ENCODE data around the gene GPR83.
"Not testable (repeated sequence)": the region's sequence is repeated elsewhere in the genome, so short reads cannot be mapped to it uniquely, and the experiment has no call there.

GPR83 gene

GRCh38 chr11:94370576-94370975 is 30.6 kb downstream of the GPR83 start:
- not testable (repeated sequence) for DNase-seq (ENCODE audit: low spot score)

DNA sequence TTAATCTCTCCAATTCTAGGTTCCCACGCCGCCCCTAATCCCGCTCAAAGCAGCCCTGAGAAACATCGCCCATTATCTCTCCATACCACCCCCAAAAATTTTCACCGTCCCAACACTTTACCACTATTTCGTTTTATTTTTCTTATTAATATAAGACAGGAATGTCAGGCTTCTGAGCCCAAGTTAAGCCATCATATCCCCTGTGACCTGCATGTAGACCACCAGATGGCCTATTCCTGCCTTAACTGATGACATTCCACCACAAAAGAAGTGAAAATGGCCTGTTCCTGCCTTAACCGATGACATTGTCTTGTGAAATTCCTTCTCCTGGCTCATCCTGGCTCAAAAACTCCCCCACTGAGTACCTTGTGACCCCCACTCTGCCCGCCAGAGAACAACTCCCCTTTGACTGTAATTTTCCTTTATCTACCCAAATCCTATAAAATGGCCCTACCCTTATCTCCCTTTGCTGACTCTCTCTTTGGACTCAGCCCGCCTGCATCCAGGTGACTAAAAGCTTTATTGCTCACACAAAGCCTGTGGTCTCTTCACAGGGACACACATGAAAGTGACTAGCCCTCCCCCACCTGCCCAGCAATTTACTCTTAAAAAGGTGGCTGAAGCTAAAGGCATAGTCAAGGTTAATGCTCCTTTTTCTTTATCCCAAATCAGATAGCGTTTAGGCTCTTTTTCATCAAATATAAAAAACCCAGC is 50.2 kb downstream of the GPR83 start:
- DNase-seq (ENCODE audit: low spot score): not testable (repeated sequence)

- DNase-seq (ENCODE audit: low spot score): not testable (repeated sequence)
Observed at GRCh38 chr11:94346311-94346710, 54.9 kb downstream of the GPR83 start.

DNA sequence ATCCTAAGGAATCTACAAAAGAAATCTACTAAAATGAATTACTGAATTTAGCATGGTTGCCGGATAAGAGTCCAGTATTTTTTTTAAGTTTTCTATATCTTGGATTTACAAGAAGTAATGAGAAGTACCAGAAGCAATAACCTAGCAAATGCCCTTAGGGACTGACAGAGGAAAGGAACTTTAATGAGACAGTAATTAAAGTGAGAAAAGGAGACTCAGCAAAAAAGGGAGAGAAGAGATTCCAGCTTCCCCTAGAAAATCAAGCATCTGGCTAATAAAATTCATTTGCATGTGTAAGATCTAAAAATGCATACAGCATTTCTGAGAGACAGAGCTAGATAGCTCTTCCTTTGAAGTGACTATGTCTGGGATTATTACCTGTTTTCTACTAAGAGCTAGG is 57.7 kb downstream of the GPR83 start:
- no peak for DNase-seq (ENCODE audit: low spot score)

DNA sequence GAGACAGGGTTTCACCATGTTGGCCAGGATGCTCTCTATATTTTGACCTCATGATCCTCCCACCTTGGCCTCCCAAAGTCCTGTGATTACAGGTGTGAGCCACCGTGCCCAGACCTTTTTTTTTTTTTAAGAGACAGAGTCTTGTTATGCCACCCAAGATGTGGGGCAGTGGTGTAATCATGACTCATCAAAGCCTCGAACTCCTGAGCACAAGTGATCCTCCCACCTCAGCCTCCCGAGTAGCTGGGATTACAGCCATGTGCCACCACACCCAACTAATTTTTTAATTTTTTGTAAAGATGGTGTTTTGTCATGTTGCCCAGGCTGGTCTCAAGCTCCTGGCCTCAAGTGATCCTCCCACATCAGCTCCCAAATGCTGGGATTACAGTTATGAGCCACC is 59.0 kb downstream of the GPR83 start:
- DNase-seq (ENCODE audit: low spot score): no peak

DNA sequence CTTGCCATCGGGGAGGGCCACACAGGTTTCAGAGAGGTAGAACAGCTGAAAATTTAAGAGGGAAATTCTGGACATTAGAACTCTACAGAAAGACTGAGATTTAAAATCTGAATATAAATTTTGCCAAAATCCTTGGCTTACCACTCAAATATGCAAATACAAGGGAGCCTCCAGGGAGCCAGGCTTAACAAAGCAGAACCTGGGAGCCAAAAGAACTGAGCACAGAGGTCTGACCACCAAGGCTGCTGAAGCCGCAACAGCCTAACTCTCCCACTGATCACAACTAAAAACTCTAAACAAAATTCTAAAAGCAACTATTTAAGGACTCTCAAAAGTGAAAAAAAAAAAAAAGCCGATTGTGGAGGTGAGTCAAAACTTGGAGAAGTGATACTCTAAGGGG is 62.6 kb downstream of the GPR83 start:
- DNase-seq (ENCODE audit: low spot score): no peak

GRCh38 chr11:94336033-94336432 is 65.2 kb downstream of the GPR83 start:
- no peak for DNase-seq (ENCODE audit: low spot score)

DNA sequence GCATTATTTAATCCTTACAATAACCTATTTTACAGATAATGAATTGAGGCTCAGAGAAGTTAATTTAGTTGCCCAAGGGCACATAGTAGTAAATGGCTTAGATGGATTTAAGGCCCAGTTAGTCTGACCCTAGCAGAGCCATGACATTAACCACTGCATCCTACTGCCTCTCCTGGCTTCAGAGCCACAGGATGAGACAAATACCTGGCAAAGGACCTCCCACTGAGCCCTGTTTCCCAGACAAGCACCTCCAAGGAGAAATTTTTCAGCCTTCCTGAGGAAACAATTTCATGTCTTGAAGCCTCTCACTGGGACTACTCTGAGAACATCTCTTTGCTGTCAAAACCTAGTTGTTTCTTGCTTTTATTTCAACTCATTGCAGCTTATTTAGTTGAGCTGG is 68.4 kb downstream of the GPR83 start:
- DNase-seq (ENCODE audit: low spot score): no peak

- no peak for DNase-seq (ENCODE audit: low spot score)
Observed at GRCh38 chr11:94330789-94331188, 70.4 kb downstream of the GPR83 start.

- DNase-seq (ENCODE audit: low spot score): no peak
Observed at GRCh38 chr11:94329501-94329900, 71.7 kb downstream of the GPR83 start.

DNA sequence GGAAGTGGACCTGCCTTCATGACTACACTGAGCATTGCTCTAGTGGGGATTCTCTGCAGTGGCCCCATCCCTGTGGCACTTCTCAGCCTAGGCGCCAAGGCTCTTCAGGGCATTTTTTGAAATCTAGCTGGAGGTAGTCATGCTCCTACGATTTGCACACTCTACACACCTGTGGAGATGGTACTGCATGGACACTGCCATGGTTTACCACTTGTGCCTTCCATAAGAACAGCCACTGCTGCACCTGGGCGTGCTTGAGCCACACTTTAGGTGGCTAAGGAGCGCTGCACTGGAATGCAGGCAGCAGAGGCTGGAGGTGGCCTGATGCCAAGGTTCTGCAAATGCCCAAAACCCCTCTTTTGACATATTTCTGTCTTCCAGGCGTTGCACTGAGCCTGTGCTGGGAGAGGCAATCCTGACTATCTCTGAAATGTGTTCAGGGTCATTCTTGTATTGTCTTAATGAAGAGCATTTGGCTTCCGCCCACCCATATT is 72.6 kb downstream of the GPR83 start:
- DNase-seq (ENCODE audit: low spot score): no peak

All from HuH-7.5 (cell line).